Gastrocnemius medialis (tissue), 4 donors: ENCODE data around the gene AAK1. TPM values are rescaled to one million over a fixed set of nuclear protein-coding genes. Genes with fewer than 3 reads are reported as not detected.
A peak's percentile ranks its signal among the peaks of the same experiment; 100 is the strongest.

Source experiments
- ATAC-seq, 2 donors: fragments of 150-250 bp; one replicate each; pipeline ENCODE4 v1.9.1; 2016
- DNase-seq, 2 donors: peaks; one replicate each; pipeline ENCODE4 v3.0.0-alpha.2; 2019
- H3K27ac ChIP-seq, 4 donors: fragments of 200-600 bp; sonication (generic); 1 replicate in 1 of 4; 2 replicates in 3 of 4; pipeline ENCODE4 v1.5.1; 2016 to 2018; ENCODE audit warnings: mild to moderate bottlenecking in 2 of 4, moderate library complexity in 1 of 4
- H3K27me3 ChIP-seq, 3 donors: fragments of 200-600 bp; sonication (generic) in 2 of 3; 1 replicate in 1 of 3; 2 replicates in 2 of 3; pipeline versions ENCODE4 v1.5.1 to v1.6.0; 2016 to 2019; ENCODE audit warnings: mild to moderate bottlenecking in 1 of 3, moderate library complexity in 1 of 3
- H3K36me3 ChIP-seq, 2 donors: fragments of 200-600 bp; sonication (generic) in 1 of 2; one replicate each; pipeline ENCODE4 v1.5.1; 2017 to 2018
- H3K4me1 ChIP-seq, 2 donors: fragments of 200-600 bp; sonication (generic) in 1 of 2; one replicate each; pipeline ENCODE4 v1.5.1; 2016 to 2017; ENCODE audit warnings: mild to moderate bottlenecking in 2 of 2
- H3K4me3 ChIP-seq, 4 donors: fragments of 200-600 bp; sonication (generic) in 3 of 4; 1 replicate in 1 of 4; 2 replicates in 3 of 4; pipeline ENCODE4 v1.5.1; 2016 to 2019; ENCODE audit warnings: mild to moderate bottlenecking in 2 of 4
- H3K9me3 ChIP-seq, 3 donors: fragments of 200-600 bp; sonication (generic) in 2 of 3; 1 replicate in 1 of 3; 2 replicates in 2 of 3; pipeline ENCODE4 v1.5.1; 2016 to 2019
- CTCF ChIP-seq, 5 experiments: fragments of 450-650 bp in 3 of 5; fragments of 200-600 bp in 2 of 5; sonication (generic) in 2 of 5; IDR thresholded peaks in 4 of 5; conservative IDR thresholded peaks in 1 of 5; 1 replicate in 4 of 5; 2 replicates in 1 of 5; pipeline ENCODE4 v1.5.1; 2016 to 2019; ENCODE audit warnings: antibody characterized with exemption in 5 of 5, mild to moderate bottlenecking in 3 of 5, moderate library complexity in 3 of 5
- POLR2A ChIP-seq, 2 donors: fragments of 450-650 bp; IDR thresholded peaks; one replicate each; pipeline ENCODE4 v1.6.1; 2017; ENCODE audit warnings: antibody characterized with exemption in 2 of 2, mild to moderate bottlenecking in 2 of 2, moderate library complexity in 2 of 2
- in situ Hi-C, 4 donors: fragments of 200-750 bp; cut with MboI; loops; one replicate each; pipeline versions ENCODE4 v1.15.0 to v1.8.0; 2017; ENCODE audit warnings: low sequenced_read_pairs in 4 of 4
- intact Hi-C: fragments of 100-400 bp; cut with DNase I; formaldehyde crosslinking; loops from one replicate; pipeline ENCODE4 v1.15.1; 2023; ENCODE audit warnings: low total_unique reads
- total RNA-seq, 4 donors: library from RNA; depleted of rRNA; stranded (reverse); fragments of >200 nt; gene quantifications; one replicate each; pipeline versions ENCODE4 v1.1.0 to v1.2.3, GENCODE V29; 2016

AAK1 gene
- total RNA-seq, 4 donors from 2014 or later: 30.0 to 47.3 (median 39.1) TPM

- no peak for TF ChIP-seq CTCF (IDR thresholded peaks at IDR 0.05 in 4 of 5, conservative IDR thresholded peaks at IDR 0.05 in 1 of 5)
- TF ChIP-seq POLR2A (IDR thresholded peaks at IDR 0.05): no peak
- no peak overlapping the region for H3K4me3 ChIP-seq
- no peaks in the 10 kb centered on the region for H3K27me3 ChIP-seq
- intact Hi-C loops: no loop called here
- H3K27ac ChIP-seq: no peak overlapping the region
- in situ Hi-C loops: no loop called here
- no peak for DNase-seq
- peaks cover 0 to 21% of the 10 kb centered on the region in 2 donors for H3K4me1 ChIP-seq
- H3K36me3 ChIP-seq: no peaks in the 10 kb centered on the region
- ATAC-seq: no peak
- no peaks in the 10 kb centered on the region for H3K9me3 ChIP-seq
Observed at GRCh38 chr2:69686813-69687212, 43.3 kb upstream of the AAK1 start.

GRCh38 chr2:69685321-69686048, 41.9 kb upstream of the AAK1 start:
- no peaks in the 10 kb centered on the region for H3K36me3 ChIP-seq
- intact Hi-C loops (no loop called here), in situ Hi-C loops (no loop called here)
- no peaks in the 10 kb centered on the region for H3K27me3 ChIP-seq
- peaks cover 0 to 21% of the 10 kb centered on the region in 2 donors for H3K4me1 ChIP-seq
- ATAC-seq: no peak
- no peak overlapping the region for H3K27ac ChIP-seq
- no peak for TF ChIP-seq POLR2A (IDR thresholded peaks at IDR 0.05)
- TF ChIP-seq CTCF (IDR thresholded peaks at IDR 0.05 in 4 of 5, conservative IDR thresholded peaks at IDR 0.05 in 1 of 5): no peak
- H3K9me3 ChIP-seq: no peaks in the 10 kb centered on the region
- H3K4me3 ChIP-seq: no peak overlapping the region
- DNase-seq: no peak

- in situ Hi-C loops (no loop called here), intact Hi-C loops (no loop called here)
- ATAC-seq (peak; percentile 54 to 78), DNase-seq (no peak)
- TF ChIP-seq POLR2A (IDR thresholded peaks at IDR 0.05) (no peak), CTCF (IDR thresholded peaks at IDR 0.05 in 4 of 5, conservative IDR thresholded peaks at IDR 0.05 in 1 of 5) (no peak)
- H3K4me1 ChIP-seq: peaks cover 0 to 21% of the 10 kb centered on the region in 2 donors
- no peaks in the 10 kb centered on the region for H3K27me3 ChIP-seq
- peak overlapping the region in 3 of 4 donors; percentile 51 to 71 (median 52) for H3K27ac ChIP-seq
- no peaks in the 10 kb centered on the region for H3K9me3 ChIP-seq
- H3K4me3 ChIP-seq: no peak overlapping the region
- no peaks in the 10 kb centered on the region for H3K36me3 ChIP-seq
Observed at GRCh38 chr2:69683170-69683971, 39.8 kb upstream of the AAK1 start.

- Histone ChIP-seq H3K9me3 (no peaks in the 10 kb centered on the region), H3K27ac (peak overlapping the region in 1 of 4 donors; percentile 71), H3K4me1 (peaks cover 0 to 21% of the 10 kb centered on the region in 2 donors), H3K4me3 (no peak overlapping the region), H3K36me3 (no peaks in the 10 kb centered on the region), H3K27me3 (no peaks in the 10 kb centered on the region)
- intact Hi-C loops (no loop called here), in situ Hi-C loops (no loop called here)
- no peak for ATAC-seq
- TF ChIP-seq CTCF (IDR thresholded peaks at IDR 0.05 in 4 of 5, conservative IDR thresholded peaks at IDR 0.05 in 1 of 5) (no peak), POLR2A (IDR thresholded peaks at IDR 0.05) (no peak)
- no peak for DNase-seq
Observed at GRCh38 chr2:69682525-69682924, 39.0 kb upstream of the AAK1 start.
